NCI-H526 treated with DMSO at 0.1 percent for 48 hours (cell line): Measurements from ENCODE around the gene TENM4.
A peak's percentile ranks its signal among the peaks of the same experiment; 100 is the strongest.
"Not testable (repeated sequence)": the region's sequence is repeated elsewhere in the genome, so short reads cannot be mapped to it uniquely, and the experiment has no call there.

ENCODE experiments used
- DNase-seq: peaks from one replicate; lab custom pipeline; 2025; lab: John Stamatoyannopoulos, UW

The TENM4 gene

DNA sequence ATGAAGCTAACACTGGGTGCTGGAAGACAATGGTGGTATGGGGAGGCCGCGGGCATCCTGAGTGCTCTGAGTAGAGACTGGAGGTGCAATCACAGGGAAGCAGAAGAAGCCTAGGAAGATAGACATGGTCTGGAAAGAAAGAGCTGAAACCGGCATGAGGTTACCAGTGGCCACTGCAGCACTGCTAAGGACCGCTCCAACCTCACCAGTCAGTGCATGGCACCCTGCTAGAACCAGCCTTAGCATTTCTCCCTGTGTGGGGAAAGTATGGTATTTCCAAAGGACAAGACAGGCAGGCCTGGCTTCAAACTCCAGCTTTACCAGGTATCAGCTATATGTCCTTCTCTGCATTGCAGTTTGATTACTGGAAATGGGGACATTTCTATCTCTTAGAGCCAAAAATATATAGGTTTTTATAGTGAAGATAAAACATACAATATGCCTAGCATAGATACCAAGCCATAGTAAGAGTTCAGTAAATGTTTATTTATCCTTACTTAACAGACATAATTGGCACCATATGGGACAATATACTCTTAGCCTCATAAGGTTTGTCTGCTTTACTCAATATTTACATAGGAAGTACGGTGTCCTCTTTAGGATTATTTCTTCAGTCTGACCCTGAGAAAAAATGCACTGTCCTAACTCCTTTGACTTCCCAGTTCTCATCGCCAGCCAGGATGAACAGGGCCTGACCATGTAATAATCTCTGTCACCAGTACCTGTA is 231.1 kb downstream of the TENM4 start:
- DNase-seq, result no peak

DNA sequence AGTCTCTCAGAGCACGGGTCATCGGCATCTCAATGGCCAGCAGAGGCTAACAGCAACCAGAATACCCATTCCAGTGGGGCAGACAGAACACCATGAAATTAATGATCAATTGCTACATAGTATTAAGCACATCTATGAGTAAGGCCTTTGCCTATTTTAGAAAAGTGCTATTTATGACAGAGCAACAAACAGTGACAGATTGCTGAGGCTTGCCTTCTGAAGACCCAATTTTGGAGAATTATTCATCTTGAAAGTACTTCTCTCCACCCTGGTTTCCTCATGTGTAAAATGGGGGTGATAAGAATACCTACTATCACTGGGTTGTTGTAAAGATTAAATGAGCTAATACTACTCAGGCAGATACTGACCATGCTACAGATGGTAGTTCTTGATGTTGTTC is 232.7 kb downstream of the TENM4 start:
- no peak for DNase-seq

DNA sequence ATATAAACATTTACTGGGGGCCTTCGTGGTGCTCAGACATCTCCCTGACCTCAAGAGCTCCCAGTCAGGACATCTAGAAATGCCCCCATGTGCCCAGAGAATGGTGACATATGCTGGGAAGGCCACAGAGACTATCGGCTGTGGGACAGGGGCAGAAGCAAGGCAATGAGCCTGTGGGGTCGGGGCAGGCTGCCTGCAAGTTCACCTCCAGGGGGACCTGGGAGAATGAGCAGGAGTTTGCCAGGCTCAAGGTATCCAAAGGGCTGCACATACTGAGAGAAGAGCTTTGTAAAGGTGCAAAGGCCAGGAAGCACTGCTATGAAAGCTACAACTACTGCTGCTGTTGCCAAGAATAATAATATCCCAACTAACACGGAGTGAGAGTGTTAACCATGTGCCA is 233.9 kb downstream of the TENM4 start:
- no peak for DNase-seq

DNA sequence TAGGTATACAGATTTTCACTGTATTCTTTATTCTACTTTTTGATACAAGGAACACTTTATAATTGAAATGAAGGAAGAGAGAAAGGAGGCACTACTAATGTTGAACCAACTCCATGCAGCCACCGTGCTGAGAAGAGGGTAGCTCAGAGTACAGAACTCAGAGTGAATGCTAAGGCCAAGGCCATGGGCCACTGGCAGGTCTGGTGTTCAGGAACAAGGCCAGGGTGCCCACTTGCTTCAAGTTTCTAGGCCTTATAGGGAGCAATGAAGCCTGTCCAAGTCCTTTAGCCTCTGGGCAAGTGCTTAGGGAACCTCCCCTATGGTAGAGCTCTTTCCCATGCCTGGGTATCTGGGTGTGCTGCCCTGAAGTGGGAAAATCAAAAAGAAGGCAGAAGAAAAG is 235.0 kb downstream of the TENM4 start:
- DNase-seq, result no peak

- DNase-seq, result no peak
Observed at GRCh38 chr11:79201677-79202347, 239.0 kb downstream of the TENM4 start.

DNA sequence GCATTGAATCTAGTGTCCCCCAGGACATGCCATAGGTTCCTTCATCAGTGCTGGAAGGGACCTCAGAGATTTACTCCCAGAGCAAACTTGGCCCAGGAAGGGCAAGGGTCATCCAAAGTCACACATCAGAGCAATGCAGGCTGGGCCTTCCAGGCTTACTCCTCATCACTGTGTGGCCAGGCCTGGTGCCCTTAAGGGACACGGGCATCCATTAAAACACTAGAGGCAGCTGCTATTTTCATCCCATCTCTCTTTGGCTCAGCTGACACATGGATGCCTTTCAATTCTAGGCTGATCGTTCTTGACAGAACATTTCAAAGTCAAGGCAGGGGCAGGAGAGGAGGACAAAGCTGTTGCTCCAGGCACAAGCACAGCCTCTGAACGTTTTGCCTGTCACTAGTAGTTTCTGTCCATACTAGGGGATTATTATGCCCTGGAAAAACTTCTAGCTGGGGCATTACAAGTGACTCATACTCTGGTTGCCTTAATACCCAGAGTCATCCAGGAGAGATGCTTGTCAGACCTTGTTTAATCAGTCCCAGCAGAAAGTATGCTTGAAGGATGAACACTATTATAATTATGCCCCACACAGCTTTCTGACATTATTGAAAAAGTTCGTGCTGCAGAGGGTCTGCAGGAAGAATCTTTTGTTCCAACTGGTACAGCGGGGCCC is 240.3 kb downstream of the TENM4 start:
- DNase-seq, result no peak

DNA sequence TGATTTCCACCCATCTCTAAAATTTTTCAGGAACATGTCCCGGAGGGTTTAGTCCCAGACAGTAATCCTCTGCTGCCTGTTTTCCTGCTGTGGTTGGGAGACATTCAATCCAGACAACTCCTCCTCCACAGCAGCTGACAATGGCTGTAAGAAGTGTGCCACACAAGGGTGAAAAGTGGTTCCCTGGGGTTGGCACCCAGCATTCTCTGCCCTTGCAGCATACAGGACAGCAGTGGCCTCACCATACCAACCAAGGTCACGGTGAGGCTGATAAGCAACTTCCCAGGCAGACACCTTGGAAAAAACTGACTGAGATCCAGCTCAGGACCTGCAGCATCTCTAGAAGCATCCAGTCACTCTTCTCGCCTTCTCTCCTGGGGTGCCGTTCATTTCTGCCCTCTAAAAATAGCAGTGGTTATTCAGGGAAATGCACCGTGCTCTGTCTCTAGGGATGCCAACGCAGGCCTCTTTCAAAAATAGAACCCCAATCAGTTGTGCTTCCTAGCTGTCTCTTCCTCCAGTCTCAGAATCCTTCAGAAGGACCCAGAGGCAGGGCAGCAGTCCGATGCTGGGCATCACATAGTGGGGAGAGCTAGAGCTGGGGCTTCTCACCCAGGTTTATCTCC is 241.0 kb downstream of the TENM4 start:
- DNase-seq, result no peak

- no peak for DNase-seq
Observed at GRCh38 chr11:79198898-79199250, 242.0 kb downstream of the TENM4 start.

- no peak for DNase-seq
Observed at GRCh38 chr11:79198203-79198897, 242.5 kb downstream of the TENM4 start.

GRCh38 chr11:79196950-79197349 is 243.9 kb downstream of the TENM4 start:
- DNase-seq, result no peak

DNA sequence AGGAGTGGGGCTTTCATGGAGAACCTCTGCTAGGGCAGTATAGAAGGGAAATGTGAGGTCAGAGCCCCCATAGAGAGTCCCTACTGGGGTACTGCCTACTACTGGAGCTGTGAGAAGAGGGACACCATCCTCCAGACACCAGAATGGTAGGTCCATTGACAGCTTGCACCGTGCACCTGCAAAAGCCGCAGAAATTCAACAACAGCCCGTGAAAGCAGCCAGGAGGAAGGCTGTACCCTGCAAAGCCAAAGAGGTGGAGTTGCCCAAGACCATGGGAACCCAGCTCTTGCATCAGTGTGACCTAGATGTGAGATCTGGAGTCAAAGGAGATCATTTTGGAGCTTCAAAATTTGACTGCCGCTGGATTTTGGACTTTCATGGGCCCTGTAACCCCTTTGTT is 245.6 kb downstream of the TENM4 start:
- DNase-seq, result no peak

- DNase-seq, result no peak
Observed at GRCh38 chr11:79193663-79194310, 247.0 kb downstream of the TENM4 start.

- DNase-seq, result no peak
Observed at GRCh38 chr11:79192836-79193235, 248.0 kb downstream of the TENM4 start.

- not testable (repeated sequence) for DNase-seq
Observed at GRCh38 chr11:79191716-79192115, 249.1 kb downstream of the TENM4 start.

DNA sequence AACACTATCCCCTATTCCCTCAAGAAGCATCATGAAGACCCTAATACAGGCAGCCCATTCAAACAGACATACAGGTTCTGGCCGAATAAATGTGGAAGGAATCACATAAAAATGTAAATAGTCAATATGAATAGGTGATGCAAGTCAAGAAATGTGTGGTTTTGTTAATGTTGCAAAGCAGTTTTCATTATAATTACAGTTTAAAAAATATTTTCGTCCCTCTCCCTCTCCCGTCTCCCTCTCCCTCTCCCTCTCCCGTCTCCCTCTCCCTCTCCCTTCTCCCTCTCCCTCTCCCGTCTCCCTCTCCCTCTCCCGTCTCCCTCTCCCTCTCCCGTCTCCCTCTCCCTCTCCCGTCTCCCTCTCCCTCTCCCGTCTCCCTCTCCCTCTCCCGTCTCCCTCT is 250.3 kb downstream of the TENM4 start:
- DNase-seq, result not testable (repeated sequence)

DNA sequence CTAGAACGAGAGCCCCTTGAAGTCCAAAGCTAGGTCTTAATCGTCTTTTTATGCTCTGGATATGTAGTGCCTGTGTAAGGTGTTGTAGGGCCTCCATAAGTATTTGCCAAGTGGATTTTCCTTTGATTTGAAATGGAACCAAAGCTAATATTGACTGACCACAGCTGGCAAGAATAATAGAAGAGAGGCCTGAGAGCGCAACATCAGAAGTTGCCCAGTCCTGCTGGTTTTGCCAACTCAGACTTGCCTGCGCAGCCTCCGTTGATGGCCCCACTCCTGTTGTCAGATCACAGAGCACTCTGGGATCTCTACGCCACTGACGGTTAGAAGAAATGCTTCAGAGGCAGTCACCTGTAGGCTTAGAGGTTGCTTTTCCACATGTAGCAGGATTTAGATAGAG is 251.2 kb downstream of the TENM4 start:
- DNase-seq, result no peak

- DNase-seq, result no peak
Observed at GRCh38 chr11:79189055-79189454, 251.8 kb downstream of the TENM4 start.

GRCh38 chr11:79186669-79187068 is 254.2 kb downstream of the TENM4 start:
- DNase-seq, result peak; percentile 89

DNA sequence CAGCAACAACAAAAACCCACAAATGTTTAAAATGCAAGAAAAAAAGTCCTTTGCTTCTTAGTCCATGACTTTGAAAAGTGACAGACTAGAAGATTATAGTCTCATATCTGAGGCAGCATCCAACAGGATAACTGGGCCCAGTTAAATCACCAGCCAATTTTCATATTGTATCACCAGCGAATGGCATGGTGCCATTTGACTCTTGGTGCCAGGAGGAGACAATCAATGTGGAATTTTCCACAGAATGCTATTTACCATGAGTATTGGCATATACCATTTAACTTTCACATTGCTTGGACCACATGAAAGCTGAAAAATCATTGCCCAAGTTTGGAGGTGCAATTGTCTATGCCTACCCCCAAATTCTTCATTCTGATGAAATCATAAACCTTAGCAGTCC is 255.5 kb downstream of the TENM4 start:
- no peak for DNase-seq

- no peak for DNase-seq
Observed at GRCh38 chr11:79184285-79184684, 256.5 kb downstream of the TENM4 start.

- DNase-seq, result no peak
Observed at GRCh38 chr11:79182794-79183193, 258.0 kb downstream of the TENM4 start.

- DNase-seq, result peak; percentile 14
Observed at GRCh38 chr11:79179087-79179486, 261.7 kb downstream of the TENM4 start.
